Heart left ventricle (tissue), 13 donors: Measurements from ENCODE around the gene ATXN1.

Experiments used
- POLR2A ChIP-seq, 2 donors: fragments of 450-650 bp; IDR thresholded peaks; one replicate each; pipeline ENCODE4 v1.6.1; 2017; ENCODE audit warnings: antibody characterized with exemption in 2 of 2, mild to moderate bottlenecking in 2 of 2, moderate library complexity in 2 of 2
- TF ChIP-seq, protein P1 (sequence below), 12 donors: fragments of 200-600 bp; sonication (generic) in 4 of 12; IDR thresholded peaks; one replicate each; pipeline versions ENCODE4 v1.5.0 to v1.8.0; 2018 to 2022; ENCODE audit warnings: antibody characterized with exemption in 12 of 12, mild to moderate bottlenecking in 5 of 12
- donor health status: ischemic (EF 13 %, LVEDD 7.1; RV severe dilation, severe dysfunction).
- donor health status: DM: no; HTN: yes; CAD: no.
- donor health status: DM: no; HTN: no; CAD: no.
- donor health status: ischemic (EF 25% LVEDD 6.9; RV normal size, moderate dysfunction).
- donor health status: ischemic (EF 25% LVEDD 5.7; RV mildly dilated, moderate dysfunction).
- donor health status: ischemic (EF 35%, LVEDD 5.7; RV mildly dilated, moderate dysfunction).
- donor health status: nonischemic (EF 11% LVEDD 7.7; RV severe dilation, severe dysfunction).
- donor health status: DM: yes; HTN: yes; CAD: no.
- donor health status: PGD.
- donor health status: ischemic (EF 29% LVEDD 5.4; RV normal size, mild dysfunction).
- donor health status: nonischemic (EF 23%, LVEDD 6.1; RV moderate dilation, normal function).

DNA sequence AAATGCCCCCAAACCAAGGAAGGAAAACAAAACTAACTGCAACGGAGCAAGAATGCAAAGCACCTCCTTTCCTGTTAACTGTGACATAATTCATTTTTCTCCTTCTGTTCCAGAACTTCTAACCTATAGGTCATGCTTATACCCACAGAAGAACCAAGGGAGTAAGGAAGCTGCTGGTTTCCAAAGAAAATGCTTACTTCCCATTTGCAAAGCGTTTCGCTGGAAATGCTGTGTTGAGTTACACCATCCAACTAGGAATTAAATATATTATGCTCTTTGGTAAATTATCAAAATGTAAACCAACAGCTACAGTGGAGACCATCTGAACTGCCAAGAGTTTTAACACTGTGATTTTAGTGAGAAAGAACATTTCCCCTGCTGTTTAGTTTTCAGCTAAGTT, 42.9 kb downstream of the ATXN1 start:
- TF ChIP-seq POLR2A (IDR thresholded peaks at IDR 0.05), result no peak
- TF ChIP-seq, protein P1, sequence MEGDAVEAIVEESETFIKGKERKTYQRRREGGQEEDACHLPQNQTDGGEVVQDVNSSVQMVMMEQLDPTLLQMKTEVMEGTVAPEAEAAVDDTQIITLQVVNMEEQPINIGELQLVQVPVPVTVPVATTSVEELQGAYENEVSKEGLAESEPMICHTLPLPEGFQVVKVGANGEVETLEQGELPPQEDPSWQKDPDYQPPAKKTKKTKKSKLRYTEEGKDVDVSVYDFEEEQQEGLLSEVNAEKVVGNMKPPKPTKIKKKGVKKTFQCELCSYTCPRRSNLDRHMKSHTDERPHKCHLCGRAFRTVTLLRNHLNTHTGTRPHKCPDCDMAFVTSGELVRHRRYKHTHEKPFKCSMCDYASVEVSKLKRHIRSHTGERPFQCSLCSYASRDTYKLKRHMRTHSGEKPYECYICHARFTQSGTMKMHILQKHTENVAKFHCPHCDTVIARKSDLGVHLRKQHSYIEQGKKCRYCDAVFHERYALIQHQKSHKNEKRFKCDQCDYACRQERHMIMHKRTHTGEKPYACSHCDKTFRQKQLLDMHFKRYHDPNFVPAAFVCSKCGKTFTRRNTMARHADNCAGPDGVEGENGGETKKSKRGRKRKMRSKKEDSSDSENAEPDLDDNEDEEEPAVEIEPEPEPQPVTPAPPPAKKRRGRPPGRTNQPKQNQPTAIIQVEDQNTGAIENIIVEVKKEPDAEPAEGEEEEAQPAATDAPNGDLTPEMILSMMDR (IDR thresholded peaks at IDR 0.05), result no peak
